HAP-1 (cell line): ENCODE measurements around the gene MESP2.

ENCODE experiments used
- DNase-seq, 2 experiments: peaks; one replicate each; pipeline ENCODE4 v3.0.0-alpha.2; 2016 to 2020; ENCODE audit warnings: low spot score in 2 of 2
- H3K27me3 ChIP-seq: fragments of 250-450 bp; sonication (Bioruptor Pico); 2 replicates; pipeline ENCODE4 v1.5.1; 2020; ENCODE audit warnings: low read depth, mild to moderate bottlenecking, moderate library complexity
- H3K36me3 ChIP-seq: fragments of 250-450 bp; sonication (Bioruptor Pico); replicated peaks from 2 replicates; pipeline ENCODE4 v1.5.1; 2020; ENCODE audit warnings: mild to moderate bottlenecking
- H3K4me1 ChIP-seq: fragments of 250-450 bp; sonication (Bioruptor Pico); 2 replicates; pipeline ENCODE4 v1.5.1; 2020; ENCODE audit warnings: mild to moderate bottlenecking
- H3K4me3 ChIP-seq: fragments of 250-450 bp; sonication (Bioruptor Pico); 2 replicates; pipeline ENCODE4 v1.5.1; 2020; ENCODE audit warnings: mild to moderate bottlenecking, moderate library complexity
- H3K9me3 ChIP-seq: fragments of 250-450 bp; sonication (Bioruptor Pico); 2 replicates; pipeline ENCODE4 v1.5.1; 2020; ENCODE audit warnings: mild to moderate bottlenecking, moderate library complexity
- in situ Hi-C: fragments of 300-500 bp; cut with MboI; formaldehyde crosslinking; loops from 3 replicates; pipeline ENCODE4 v1.14.3; 2020; ENCODE audit warnings: low sequenced_read_pairs, inconsistent platforms, mixed read lengths

The MESP2 gene

DNA sequence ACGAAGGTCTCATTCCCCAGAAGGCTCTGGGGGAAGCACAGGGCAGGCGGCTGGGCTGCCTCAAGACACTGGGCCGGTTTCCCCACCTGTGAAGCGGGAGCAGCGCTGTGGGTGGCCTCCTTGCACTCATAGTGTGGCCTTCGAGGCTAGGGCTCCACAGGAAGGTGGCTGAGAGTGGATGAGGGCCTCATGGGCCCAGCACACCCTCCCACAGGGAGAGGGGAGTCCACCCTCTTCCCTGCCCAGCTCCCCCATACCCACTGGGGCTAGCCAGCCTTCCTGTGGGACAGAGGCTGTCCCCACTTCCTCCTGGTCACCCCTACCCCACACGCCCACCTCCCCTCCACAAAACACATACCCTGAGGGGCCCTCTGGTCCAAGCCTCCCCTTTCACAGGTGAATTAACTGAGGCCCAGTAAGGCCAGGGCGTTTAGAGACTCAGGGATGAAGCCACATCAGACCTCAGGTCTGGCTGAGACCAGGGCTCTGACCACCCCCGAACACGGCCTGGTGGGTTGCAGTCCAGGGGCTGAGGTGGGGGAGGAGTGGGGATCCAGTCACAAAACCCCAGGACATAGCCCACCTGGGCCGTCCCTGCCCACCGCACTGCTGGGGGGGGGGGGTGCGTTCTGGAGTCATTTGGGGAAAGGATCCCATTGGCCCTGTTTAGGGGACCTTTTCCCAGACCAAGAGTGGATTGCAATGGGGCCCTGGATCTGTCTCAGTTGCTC lies 37.4 kb downstream of the MESP2 start:
- Histone ChIP-seq H3K9me3 (no peaks in the 10 kb centered on the region; the same call in 1 of the 2 replicates), H3K27me3 (no peaks in the 10 kb centered on the region), H3K4me1 (peaks cover 9% of the 10 kb centered on the region; the same call in 1 of the 2 replicates), H3K36me3 (no peaks in the 10 kb centered on the region), H3K4me3 (peak overlapping the region; percentile 43)
- in situ Hi-C loops = no loop called here
- no peak for DNase-seq

DNA sequence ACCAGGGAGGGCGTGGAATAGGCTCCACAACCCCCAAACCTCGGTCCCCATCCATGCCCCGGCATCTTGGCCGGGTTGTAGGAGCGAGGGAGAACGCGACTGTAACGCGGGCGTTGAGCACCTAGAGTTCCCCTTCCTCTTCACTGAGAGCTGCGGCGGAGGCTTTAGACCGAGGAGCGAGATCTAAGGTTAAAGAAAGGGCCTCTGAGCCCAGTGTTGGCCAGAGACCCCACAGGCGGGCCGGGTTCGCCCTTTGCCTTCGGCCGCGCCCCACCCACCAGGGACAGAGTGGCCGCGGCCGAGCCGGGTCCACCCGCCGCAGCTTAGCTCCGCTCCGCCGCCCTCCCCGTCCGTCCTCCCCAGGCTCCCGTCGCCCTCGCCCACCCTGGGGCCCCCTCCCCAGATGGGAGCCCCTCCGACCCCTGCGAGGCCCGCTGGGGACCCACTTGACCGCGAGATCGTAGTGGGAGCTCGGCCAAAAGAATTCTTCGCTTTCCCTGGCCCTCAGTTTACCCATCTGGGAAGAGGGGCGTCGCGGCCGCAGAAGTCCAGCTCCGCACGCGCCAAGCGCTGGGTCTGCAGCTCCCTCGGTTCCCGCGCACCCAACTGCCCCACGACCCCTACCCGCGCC lies 38.1 kb downstream of the MESP2 start:
- in situ Hi-C loops = no loop called here
- H3K9me3 ChIP-seq = no peaks in the 10 kb centered on the region; the same call in 1 of the 2 replicates
- DNase-seq = no peak
- H3K4me3 ChIP-seq = peak overlapping the region; percentile 43
- peaks cover 6% of the 10 kb centered on the region; the same call in 1 of the 2 replicates for H3K4me1 ChIP-seq
- H3K27me3 ChIP-seq = no peaks in the 10 kb centered on the region
- H3K36me3 ChIP-seq = no peaks in the 10 kb centered on the region

DNA sequence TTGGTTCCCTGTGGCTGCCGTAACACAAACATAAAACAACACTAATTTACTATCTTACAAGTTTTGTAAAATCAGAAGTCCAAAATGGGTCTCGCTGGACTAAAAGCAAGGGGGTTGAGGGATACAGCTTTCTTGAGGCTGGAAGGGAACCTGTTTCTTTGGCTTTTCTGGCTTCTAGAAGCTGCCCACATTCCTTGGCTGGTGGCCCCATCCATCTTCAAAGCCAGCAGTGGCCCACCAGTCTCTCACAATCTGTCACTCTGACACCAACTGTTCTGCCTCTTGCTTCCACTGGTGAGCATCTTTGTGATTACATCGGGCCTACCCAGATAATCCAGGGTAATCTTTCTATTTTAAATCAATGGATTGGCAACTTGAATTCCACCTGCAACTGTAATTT lies 39.6 kb downstream of the MESP2 start:
- Histone ChIP-seq H3K27me3 (no peaks in the 10 kb centered on the region), H3K4me1 (peaks cover 3% of the 10 kb centered on the region; the same call in 1 of the 2 replicates), H3K36me3 (no peaks in the 10 kb centered on the region), H3K4me3 (no peak overlapping the region), H3K9me3 (no peaks in the 10 kb centered on the region; the same call in 1 of the 2 replicates)
- no peak for DNase-seq
- in situ Hi-C loops = no loop called here

DNA sequence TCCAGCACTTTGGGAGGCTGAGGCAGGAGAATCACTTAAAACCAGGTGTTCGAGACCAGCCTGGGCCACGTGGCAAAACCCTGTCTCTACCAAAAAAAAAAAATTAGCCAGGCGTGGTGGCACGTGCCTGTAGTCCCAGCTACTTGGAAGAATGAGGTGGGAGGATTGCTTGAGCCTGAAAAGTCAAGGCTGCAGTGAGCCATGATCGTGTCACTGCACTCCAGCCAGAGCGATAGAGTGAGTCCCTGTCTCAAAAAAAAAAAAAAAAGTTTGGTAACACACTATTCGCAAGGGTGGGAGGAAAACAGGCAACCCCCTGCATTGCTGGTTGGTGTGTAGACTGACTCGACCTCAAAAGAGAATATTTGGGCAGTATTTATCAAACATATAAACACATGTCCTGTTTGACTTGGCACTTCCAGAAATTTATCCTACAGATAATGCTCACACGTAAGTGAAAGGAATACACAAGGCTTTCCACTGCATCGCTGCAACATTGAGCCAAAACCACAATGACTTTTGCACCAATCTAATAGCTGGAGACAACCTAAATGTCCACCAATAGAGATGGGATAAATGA lies 41.7 kb downstream of the MESP2 start:
- Histone ChIP-seq H3K4me1 (peaks cover 3% of the 10 kb centered on the region; the same call in 1 of the 2 replicates), H3K27me3 (no peaks in the 10 kb centered on the region), H3K4me3 (no peak overlapping the region), H3K9me3 (no peaks in the 10 kb centered on the region; the same call in 1 of the 2 replicates), H3K36me3 (no peaks in the 10 kb centered on the region)
- DNase-seq = no peak
- in situ Hi-C loops = no loop called here

DNA sequence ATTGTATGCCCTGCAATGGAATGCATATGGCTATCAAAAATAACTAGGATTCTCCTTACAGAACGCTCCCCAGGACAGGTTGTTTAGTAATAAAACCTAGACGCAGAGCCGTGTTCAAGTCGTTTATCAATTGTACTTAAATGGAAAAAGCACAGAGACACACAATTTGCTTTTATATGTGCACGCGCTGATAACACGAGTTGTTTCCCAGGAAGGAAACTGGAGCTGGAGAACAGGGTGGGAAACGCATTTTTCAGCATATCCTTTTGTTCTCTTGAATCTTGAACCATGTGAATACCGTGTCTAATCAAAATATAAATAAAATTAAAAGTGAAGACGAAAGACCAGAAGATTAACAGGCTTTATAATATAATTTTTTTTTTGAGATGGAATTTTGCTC lies 42.2 kb downstream of the MESP2 start:
- DNase-seq = no peak
- in situ Hi-C loops = no loop called here
- Histone ChIP-seq H3K4me3 (no peak overlapping the region), H3K4me1 (peaks cover 3% of the 10 kb centered on the region; the same call in 1 of the 2 replicates), H3K27me3 (no peaks in the 10 kb centered on the region), H3K9me3 (no peaks in the 10 kb centered on the region; the same call in 1 of the 2 replicates), H3K36me3 (no peaks in the 10 kb centered on the region)

DNA sequence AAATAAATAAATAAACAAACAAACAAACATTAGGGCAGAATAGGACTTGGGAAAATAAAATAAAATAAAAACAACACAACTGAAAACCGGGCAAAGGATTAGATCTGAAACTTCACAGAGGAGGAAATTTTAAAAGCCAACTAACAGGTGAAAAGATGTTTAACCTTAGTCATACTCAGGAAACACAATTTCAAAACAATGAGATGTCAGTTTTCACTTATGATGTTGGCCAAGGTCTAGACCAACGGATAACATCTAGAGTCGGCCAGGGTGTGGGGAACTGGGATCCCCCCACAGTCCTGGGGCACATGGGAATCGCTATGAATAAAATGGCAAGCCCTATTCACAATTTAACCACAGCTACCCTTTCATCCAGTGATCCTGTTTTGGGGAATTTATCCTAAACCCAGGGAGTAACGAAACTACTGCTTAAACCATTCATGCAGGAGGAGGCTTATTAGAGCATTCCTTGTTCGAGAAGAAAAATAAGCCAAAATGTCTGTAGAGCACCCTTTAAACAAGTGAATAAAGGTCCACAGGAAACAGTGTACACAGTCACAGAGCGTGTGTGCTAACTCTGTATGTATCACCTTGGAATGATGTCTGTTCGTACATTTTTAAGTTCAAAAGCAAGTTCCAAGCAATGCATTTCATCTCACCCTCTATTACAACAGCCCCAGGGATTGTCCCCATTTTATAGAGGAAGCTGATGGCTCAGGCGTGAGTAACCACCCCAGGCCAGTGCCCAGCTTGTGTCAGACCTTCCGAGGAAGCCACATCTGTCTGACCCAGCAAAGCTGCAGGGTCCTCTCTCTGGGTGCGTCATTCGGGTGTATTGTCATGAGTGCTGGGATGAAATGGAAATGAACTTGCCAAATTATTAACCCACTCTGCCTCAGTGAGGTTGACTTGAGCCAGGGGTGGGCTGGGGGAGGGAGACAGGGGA lies 44.8 kb downstream of the MESP2 start:
- DNase-seq = no peak
- H3K27me3 ChIP-seq = no peaks in the 10 kb centered on the region
- H3K4me1 ChIP-seq = no peaks in the 10 kb centered on the region
- H3K9me3 ChIP-seq = no peaks in the 10 kb centered on the region; the same call in 1 of the 2 replicates
- in situ Hi-C loops = no loop called here
- H3K4me3 ChIP-seq = no peak overlapping the region
- no peaks in the 10 kb centered on the region for H3K36me3 ChIP-seq

DNA sequence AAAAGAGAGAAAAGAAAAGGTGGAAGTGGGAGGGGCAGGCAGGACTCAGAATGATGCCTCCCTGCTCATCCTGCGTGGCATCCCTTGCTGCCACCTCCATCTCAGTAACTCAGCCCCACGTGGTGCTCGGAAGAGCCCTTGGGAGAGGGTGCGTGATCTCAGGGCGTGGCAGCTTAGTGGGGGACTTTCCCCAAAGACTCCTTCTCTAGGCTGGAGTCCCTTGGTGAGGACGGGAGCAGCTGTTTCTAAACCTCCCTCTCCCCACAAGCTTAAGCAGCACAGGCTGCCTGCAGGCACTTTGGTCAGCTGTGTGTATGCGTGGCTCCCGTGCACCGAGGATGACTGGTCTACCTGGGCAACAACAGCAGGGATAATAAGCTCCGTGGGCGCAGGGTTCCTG lies 45.9 kb downstream of the MESP2 start:
- Histone ChIP-seq H3K9me3 (no peaks in the 10 kb centered on the region), H3K4me1 (no peaks in the 10 kb centered on the region), H3K36me3 (no peaks in the 10 kb centered on the region), H3K27me3 (no peaks in the 10 kb centered on the region), H3K4me3 (no peak overlapping the region)
- in situ Hi-C loops = no loop called here
- DNase-seq = no peak

DNA sequence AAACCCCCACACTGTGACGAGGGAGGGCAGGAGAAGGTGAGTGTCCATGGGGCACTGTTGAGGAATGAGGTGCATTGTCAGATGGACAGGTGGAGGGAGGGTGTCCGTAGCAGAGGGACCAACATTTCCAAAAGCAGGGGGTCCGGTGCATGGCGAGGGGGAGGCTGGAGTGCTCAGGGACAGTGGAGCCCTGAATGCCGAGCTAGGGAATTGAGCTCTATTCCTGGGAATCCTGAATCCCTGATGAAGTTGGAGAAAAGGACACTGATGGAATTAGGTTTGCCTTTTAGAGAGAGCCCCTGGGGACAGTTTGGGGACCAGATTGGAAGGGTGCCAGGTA lies 46.4 kb downstream of the MESP2 start:
- no peak for DNase-seq
- in situ Hi-C loops = no loop called here
- Histone ChIP-seq H3K4me3 (no peak overlapping the region), H3K27me3 (no peaks in the 10 kb centered on the region), H3K36me3 (no peaks in the 10 kb centered on the region), H3K4me1 (no peaks in the 10 kb centered on the region), H3K9me3 (no peaks in the 10 kb centered on the region)

DNA sequence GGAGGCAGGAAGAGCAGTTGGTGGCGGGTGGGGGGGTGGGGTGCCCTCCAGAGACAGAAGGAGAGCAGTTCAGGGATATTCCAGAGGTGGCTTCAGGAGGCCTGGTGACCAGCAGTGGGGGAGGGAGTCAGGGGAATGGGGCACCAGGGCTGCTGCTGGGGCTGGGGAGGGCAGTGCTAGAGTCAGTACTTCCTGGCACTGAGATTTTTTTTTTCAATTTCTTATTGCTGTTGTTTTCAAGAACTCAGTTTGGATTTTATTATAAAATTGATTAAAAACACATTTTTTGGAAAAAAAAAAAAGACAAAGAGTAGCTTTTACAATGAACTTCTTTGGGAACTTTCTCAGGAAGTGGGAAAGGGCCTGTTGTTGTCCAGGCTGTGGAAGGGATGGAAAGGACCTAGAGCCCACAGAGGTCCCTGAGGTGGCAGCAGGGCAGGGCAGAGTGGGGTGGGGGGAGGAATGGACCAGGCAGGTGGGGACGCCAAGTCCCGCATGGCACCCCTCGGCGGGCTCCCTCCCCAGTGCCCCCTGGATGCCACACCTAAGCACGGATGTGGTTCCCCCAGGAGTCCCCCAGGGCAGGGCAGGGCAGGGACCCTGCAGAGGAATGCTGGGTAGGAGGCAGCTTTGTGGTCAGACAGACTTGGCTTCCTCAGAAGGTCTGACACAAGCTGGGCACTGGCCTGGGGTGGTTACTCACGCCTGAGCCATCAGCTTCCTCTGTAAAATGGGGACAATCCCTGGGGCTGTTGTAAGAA lies 47.0 kb downstream of the MESP2 start:
- Histone ChIP-seq H3K4me3 (no peak overlapping the region), H3K36me3 (no peaks in the 10 kb centered on the region), H3K27me3 (no peaks in the 10 kb centered on the region), H3K4me1 (no peaks in the 10 kb centered on the region), H3K9me3 (no peaks in the 10 kb centered on the region)
- no peak for DNase-seq
- in situ Hi-C loops = no loop called here

DNA sequence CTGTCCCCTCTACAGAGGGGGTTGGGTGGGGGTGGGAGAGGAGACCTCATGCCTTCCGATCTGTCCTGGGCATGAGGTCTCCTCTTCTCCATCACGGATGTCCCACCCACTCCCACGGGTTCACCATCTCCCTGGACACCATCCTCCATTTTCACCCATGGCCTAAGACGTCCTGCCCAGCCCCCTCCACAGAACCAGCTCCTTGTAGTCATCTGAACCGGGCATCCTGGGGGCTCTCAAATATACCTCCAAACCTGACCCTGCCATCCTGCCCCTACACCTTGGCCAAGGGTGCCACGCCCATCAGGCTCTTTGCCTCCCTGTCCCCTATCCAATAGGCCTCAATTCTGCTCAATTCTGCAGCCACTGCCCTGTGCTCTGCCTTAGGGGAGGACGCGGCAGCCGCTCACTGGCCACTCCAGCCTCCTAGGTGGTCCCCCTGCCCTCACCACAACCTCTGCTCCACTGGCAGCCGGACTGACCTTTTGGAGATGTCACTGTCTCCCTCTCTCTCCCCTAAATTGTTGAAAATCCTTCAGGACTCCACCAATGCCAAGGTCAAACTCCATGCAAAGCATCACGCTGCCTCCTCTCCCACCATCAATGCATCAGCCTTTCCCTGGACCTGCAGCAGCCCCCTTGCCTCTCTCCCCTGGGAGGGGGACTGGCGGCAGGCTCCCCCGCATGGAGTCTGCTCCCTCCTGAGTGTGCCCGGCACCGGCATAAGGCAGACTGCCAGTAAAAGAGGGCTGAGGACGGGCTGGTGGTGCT lies 47.9 kb downstream of the MESP2 start:
- in situ Hi-C loops = no loop called here
- DNase-seq = no peak
- H3K4me1 ChIP-seq = no peaks in the 10 kb centered on the region
- H3K36me3 ChIP-seq = no peaks in the 10 kb centered on the region
- no peaks in the 10 kb centered on the region for H3K27me3 ChIP-seq
- H3K4me3 ChIP-seq = no peak overlapping the region
- H3K9me3 ChIP-seq = no peaks in the 10 kb centered on the region

DNA sequence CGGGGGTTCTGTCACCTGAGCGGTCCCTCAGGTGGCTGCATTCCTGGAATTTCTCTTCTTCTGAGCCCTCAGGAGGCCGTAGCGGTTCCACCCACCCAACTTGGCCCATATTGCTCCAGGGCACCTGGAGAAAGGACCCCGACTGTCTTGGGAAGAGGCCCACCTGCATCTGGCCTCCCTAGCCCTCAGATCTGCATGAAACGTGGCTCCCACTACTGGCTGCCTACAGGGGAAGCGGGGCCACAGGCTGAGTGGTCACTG lies 48.4 kb downstream of the MESP2 start:
- in situ Hi-C loops = no loop called here
- H3K36me3 ChIP-seq = no peaks in the 10 kb centered on the region
- no peak overlapping the region for H3K4me3 ChIP-seq
- H3K27me3 ChIP-seq = no peaks in the 10 kb centered on the region
- H3K4me1 ChIP-seq = no peaks in the 10 kb centered on the region
- H3K9me3 ChIP-seq = no peaks in the 10 kb centered on the region
- DNase-seq = no peak

DNA sequence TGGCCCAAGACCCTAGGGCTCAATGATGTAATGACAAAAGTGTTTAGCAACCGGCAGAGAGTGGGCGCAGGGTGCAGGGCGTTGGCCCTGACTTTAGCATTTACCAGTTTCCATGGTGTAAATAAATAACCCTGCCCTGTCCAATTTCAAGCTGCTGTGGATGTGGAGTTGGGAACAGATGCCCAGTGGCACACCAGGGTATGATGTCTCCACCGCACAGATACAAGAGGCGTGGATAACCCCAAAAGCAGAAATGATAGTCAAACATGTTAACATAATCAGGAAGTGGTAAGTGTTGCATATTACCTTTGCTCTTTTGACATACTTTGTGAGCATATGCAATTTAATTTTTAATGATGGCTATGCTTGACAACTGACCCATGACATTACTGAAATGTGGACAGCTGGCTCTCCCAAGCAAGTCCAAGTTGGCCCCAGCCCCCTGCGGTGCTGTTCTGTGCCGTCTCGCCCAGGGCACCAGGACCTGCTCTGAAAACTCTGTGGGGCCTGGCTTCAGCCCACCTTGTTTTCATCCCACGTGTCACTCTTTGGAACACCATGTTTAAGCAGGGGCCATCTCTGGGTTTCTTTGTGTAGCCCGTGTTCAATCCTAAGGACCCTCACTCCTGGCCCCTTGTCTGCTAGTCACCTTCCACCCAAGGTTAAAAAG lies 49.3 kb downstream of the MESP2 start:
- DNase-seq = no peak
- Histone ChIP-seq H3K9me3 (no peaks in the 10 kb centered on the region), H3K4me1 (no peaks in the 10 kb centered on the region), H3K4me3 (no peak overlapping the region), H3K36me3 (no peaks in the 10 kb centered on the region), H3K27me3 (no peaks in the 10 kb centered on the region)
- in situ Hi-C loops = no loop called here
